ENCODE data around the gene PAM.

PAM gene

GRCh38 chr5:102755686-102756371, 724 bp downstream of the PAM start:
- DNase-seq: peak; percentile 80
- H3K4me3 ChIP-seq (ENCODE audit: low read depth, low read length): peak overlapping the region; percentile 98
- H3K4me1 ChIP-seq: peaks cover 12% of the 10 kb centered on the region
- H3K9me3 ChIP-seq: no peaks in the 10 kb centered on the region
- TF ChIP-seq, protein P1, sequence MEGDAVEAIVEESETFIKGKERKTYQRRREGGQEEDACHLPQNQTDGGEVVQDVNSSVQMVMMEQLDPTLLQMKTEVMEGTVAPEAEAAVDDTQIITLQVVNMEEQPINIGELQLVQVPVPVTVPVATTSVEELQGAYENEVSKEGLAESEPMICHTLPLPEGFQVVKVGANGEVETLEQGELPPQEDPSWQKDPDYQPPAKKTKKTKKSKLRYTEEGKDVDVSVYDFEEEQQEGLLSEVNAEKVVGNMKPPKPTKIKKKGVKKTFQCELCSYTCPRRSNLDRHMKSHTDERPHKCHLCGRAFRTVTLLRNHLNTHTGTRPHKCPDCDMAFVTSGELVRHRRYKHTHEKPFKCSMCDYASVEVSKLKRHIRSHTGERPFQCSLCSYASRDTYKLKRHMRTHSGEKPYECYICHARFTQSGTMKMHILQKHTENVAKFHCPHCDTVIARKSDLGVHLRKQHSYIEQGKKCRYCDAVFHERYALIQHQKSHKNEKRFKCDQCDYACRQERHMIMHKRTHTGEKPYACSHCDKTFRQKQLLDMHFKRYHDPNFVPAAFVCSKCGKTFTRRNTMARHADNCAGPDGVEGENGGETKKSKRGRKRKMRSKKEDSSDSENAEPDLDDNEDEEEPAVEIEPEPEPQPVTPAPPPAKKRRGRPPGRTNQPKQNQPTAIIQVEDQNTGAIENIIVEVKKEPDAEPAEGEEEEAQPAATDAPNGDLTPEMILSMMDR (IDR thresholded peaks at IDR 0.05; ENCODE audit: low read depth, low read length): no peak
- H3K36me3 ChIP-seq: no peaks in the 10 kb centered on the region; the same call in 1 of the 2 replicates
- H3K27me3 ChIP-seq: no peaks in the 10 kb centered on the region

- no peaks in the 10 kb centered on the region; the same call in 1 of the 2 replicates for H3K36me3 ChIP-seq
- no peak for DNase-seq
- H3K4me1 ChIP-seq: peaks cover 20% of the 10 kb centered on the region
- no peaks in the 10 kb centered on the region for H3K9me3 ChIP-seq
- no peak overlapping the region for H3K4me3 ChIP-seq (ENCODE audit: low read depth, low read length)
- TF ChIP-seq, protein P1 (IDR thresholded peaks at IDR 0.05; ENCODE audit: low read depth, low read length): no peak
- no peaks in the 10 kb centered on the region for H3K27me3 ChIP-seq
Observed at GRCh38 chr5:102758576-102758975, 3.5 kb downstream of the PAM start.

- TF ChIP-seq, protein P1 (IDR thresholded peaks at IDR 0.05; ENCODE audit: low read depth, low read length): no peak
- DNase-seq: no peak
- H3K27me3 ChIP-seq: no peaks in the 10 kb centered on the region
- H3K36me3 ChIP-seq: no peaks in the 10 kb centered on the region; the same call in 1 of the 2 replicates
- H3K9me3 ChIP-seq: no peaks in the 10 kb centered on the region
- H3K4me1 ChIP-seq: peaks cover 20% of the 10 kb centered on the region
- H3K4me3 ChIP-seq (ENCODE audit: low read depth, low read length): no peak overlapping the region
Observed at GRCh38 chr5:102759289-102759688, 4.2 kb downstream of the PAM start.

DNA sequence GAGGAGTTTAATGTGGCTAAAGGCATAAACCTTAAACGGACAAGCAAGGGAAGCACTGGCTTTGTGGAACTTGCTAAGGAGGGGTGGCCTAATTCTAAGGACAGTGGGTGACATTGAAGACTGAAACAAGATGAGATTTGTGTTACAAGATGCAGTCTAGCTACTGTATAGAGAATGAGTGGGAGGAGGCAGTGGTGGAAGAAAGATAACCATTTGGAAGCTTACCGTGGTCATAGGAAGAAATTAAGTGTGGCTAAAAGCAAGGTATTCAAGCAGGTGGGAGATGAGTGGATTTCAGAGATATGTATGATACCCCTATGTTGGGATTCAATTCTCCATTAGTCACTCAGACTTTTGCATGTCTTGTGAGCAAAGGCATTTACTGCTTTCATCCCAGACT, 4.6 kb downstream of the PAM start:
- Histone ChIP-seq H3K9me3 (no peaks in the 10 kb centered on the region), H3K36me3 (no peaks in the 10 kb centered on the region; the same call in 1 of the 2 replicates), H3K27me3 (no peaks in the 10 kb centered on the region), H3K4me3 (ENCODE audit: low read depth, low read length) (no peak overlapping the region), H3K4me1 (peaks cover 20% of the 10 kb centered on the region)
- no peak for DNase-seq
- TF ChIP-seq, protein P1 (IDR thresholded peaks at IDR 0.05; ENCODE audit: low read depth, low read length): no peak

DNA sequence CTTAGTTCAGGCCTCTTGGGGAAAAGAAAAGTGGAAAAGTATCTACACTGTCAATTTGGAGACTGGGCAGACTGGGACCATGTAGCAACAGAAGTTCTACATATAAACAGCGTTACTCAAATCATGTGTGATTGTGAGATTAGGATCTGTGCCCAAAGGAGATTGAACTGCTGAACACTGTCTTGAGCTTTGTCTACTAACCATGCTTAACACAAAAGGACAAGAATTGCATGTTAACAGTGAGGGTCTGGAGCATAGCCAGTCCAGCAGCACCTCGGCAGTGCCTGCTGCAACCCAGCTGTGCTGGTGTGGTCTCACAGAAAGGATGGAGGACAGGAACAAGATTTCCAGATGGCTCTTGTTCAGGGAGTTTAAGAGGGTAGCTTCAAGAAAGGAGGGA, 5.7 kb downstream of the PAM start:
- H3K4me3 ChIP-seq (ENCODE audit: low read depth, low read length): no peak overlapping the region
- no peaks in the 10 kb centered on the region for H3K9me3 ChIP-seq
- H3K27me3 ChIP-seq: no peaks in the 10 kb centered on the region
- DNase-seq: peak; percentile 62
- peaks cover 20% of the 10 kb centered on the region for H3K4me1 ChIP-seq
- H3K36me3 ChIP-seq: no peaks in the 10 kb centered on the region
- TF ChIP-seq, protein P1 (IDR thresholded peaks at IDR 0.05; ENCODE audit: low read depth, low read length): no peak

DNA sequence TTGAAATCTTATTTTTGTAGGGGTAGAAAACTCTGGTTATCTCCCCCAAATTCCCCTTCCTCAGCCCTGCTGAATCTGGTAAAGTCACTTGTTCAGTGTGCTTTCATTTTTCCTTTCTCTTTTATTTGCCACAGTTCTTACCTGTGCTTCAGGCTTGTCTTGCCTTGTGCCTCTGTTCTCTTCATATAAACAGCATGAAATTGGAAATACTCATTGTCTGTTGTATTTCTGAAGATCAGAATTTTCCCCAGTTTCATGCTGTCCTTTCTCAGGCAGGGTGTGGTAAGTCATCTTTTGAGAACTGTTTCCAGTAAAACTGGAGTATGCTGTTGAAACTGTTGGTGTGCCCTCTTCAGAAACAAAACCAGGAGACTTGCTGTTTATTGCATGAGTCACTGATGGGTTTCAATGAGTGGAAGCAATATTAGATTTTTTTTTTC, 7.0 kb downstream of the PAM start:
- H3K4me1 ChIP-seq: peaks cover 20% of the 10 kb centered on the region
- H3K27me3 ChIP-seq: no peaks in the 10 kb centered on the region
- no peak overlapping the region for H3K4me3 ChIP-seq (ENCODE audit: low read depth, low read length)
- H3K36me3 ChIP-seq: no peaks in the 10 kb centered on the region
- no peak for DNase-seq
- TF ChIP-seq, protein P1 (IDR thresholded peaks at IDR 0.05; ENCODE audit: low read depth, low read length): no peak
- H3K9me3 ChIP-seq: no peaks in the 10 kb centered on the region

All from BE2C (cell line).